Thyroid gland (tissue), 4 donors: ENCODE data around the gene SPATA7. TPM values are rescaled to one million over a fixed set of nuclear protein-coding genes. Genes with fewer than 3 reads are reported as not detected.

ENCODE experiments used
- DNase-seq, 2 donors: peaks; one replicate each; pipeline ENCODE4 v3.0.0-alpha.2; 2019
- H3K27ac ChIP-seq, 3 donors: fragments of 200-600 bp; sonication (generic); 1 replicate in 2 of 3; 2 replicates in 1 of 3; pipeline ENCODE4 v1.5.1; 2016 to 2019; ENCODE audit warnings: mild to moderate bottlenecking in 1 of 3, moderate library complexity in 1 of 3
- H3K27me3 ChIP-seq: fragments of 200-600 bp; sonication (generic); one replicate; pipeline ENCODE4 v1.5.1; 2019
- H3K36me3 ChIP-seq, 2 donors: fragments of 200-600 bp; sonication (generic); one replicate each; pipeline ENCODE4 v1.5.1; 2016 to 2019
- H3K4me1 ChIP-seq, 2 donors: fragments of 200-600 bp; sonication (generic); one replicate each; pipeline ENCODE4 v1.5.1; 2017 to 2019
- H3K4me3 ChIP-seq, 3 donors: fragments of 200-600 bp; sonication (generic); replicated peaks in 1 of 3; 1 replicate in 2 of 3; 2 replicates in 1 of 3; pipeline ENCODE4 v1.5.1; 2016; ENCODE audit warnings: mild to moderate bottlenecking in 1 of 3
- H3K9me3 ChIP-seq: fragments of 200-600 bp; sonication (generic); one replicate; pipeline ENCODE4 v1.5.1; 2017
- POLR2A ChIP-seq, 2 donors: fragments of 450-650 bp; IDR thresholded peaks; one replicate each; pipeline ENCODE4 v1.6.1; 2017; ENCODE audit warnings: antibody characterized with exemption in 2 of 2, mild to moderate bottlenecking in 2 of 2, moderate library complexity in 1 of 2
- WGBS, 2 donors: methylation state at CpG; one replicate each; pipeline ENCODE4 v1.1.5; 2017; 5-methylcytosine and 5-hydroxymethylcytosine counted together
- intact Hi-C: fragments of 100-400 bp; cut with DNase I; formaldehyde crosslinking; loops from one replicate; pipeline ENCODE4 v1.15.1; 2023
- total RNA-seq, 4 donors: library from RNA; depleted of rRNA; stranded (reverse); fragments of >200 nt; gene quantifications; one replicate each; pipeline ENCODE4 v1.2.3, GENCODE V29; 2016
- TF ChIP-seq, protein P1 (sequence below), 6 experiments: fragments of 200-600 bp in 3 of 6; fragments of 450-650 bp in 3 of 6; sonication (generic) in 3 of 6; IDR thresholded peaks; one replicate each; pipeline ENCODE4 v1.5.1; 2016 to 2019; ENCODE audit warnings: antibody characterized with exemption in 6 of 6, mild to moderate bottlenecking in 2 of 6, inconsistent platforms in 1 of 6, moderate library complexity in 1 of 6

Gene SPATA7
- total RNA-seq, 4 donors from 2014 or later, result 51.0 to 57.6 (median 52.2) TPM

DNA sequence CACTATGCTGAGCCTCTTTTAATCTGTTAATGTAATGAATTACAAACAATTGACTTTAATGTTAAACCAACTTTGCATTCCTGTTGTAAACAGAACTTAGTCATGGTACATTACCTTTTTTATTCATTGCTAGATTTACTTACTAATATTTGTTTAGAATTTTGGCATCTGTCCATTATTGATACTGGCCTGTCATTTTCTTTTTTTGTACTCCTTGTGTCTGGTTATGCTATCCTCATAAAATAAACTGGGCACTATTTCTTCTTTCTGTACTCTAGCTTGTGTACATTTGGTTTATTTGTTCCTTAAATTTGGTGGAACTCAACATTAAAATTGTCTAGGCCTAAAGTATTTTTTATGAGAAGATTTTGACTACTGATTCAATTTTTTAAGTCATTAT lies 32.1 kb downstream of the SPATA7 start:
- H3K4me1 ChIP-seq, result no peaks in the 10 kb centered on the region
- H3K27ac ChIP-seq, result no peak overlapping the region
- H3K4me3 ChIP-seq, result no peak overlapping the region
- TF ChIP-seq, protein P1, sequence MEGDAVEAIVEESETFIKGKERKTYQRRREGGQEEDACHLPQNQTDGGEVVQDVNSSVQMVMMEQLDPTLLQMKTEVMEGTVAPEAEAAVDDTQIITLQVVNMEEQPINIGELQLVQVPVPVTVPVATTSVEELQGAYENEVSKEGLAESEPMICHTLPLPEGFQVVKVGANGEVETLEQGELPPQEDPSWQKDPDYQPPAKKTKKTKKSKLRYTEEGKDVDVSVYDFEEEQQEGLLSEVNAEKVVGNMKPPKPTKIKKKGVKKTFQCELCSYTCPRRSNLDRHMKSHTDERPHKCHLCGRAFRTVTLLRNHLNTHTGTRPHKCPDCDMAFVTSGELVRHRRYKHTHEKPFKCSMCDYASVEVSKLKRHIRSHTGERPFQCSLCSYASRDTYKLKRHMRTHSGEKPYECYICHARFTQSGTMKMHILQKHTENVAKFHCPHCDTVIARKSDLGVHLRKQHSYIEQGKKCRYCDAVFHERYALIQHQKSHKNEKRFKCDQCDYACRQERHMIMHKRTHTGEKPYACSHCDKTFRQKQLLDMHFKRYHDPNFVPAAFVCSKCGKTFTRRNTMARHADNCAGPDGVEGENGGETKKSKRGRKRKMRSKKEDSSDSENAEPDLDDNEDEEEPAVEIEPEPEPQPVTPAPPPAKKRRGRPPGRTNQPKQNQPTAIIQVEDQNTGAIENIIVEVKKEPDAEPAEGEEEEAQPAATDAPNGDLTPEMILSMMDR (IDR thresholded peaks at IDR 0.05), result no peak
- TF ChIP-seq POLR2A (IDR thresholded peaks at IDR 0.05), result no peak
- DNase-seq, result no peak
- intact Hi-C loops, result no loop called here
- H3K36me3 ChIP-seq, result peaks cover 13 to 14% of the 10 kb centered on the region in 2 donors
- H3K27me3 ChIP-seq, result no peaks in the 10 kb centered on the region
- H3K9me3 ChIP-seq, result no peaks in the 10 kb centered on the region

DNA sequence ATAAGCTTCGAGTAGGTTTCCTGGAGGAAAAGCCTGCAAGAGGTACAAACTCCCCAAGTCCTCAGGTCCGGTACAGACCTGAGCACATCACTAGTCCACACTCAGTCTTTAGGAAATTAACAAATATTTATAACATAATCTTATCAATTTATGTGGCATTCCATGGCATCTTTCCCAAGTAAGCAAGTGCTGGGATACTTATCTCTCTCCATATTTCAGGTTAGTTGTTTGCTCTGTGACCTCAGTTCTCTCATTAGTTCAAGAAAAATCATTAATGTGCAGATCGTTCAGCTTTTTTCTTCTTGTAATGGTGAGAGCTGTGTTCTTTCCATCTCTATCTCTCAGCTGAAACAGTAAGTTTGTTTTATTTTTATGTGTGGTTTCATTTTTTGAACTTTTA lies 34.7 kb downstream of the SPATA7 start:
- 97% methylated on average over 3 of the region's 3 CpGs for WGBS, 2 donors
- DNase-seq, result no peak
- intact Hi-C loops, result no loop called here
- TF ChIP-seq, protein P1 (IDR thresholded peaks at IDR 0.05), result no peak
- TF ChIP-seq POLR2A (IDR thresholded peaks at IDR 0.05), result no peak
- Histone ChIP-seq H3K27ac (no peak overlapping the region), H3K4me3 (no peak overlapping the region), H3K4me1 (no peaks in the 10 kb centered on the region), H3K27me3 (no peaks in the 10 kb centered on the region), H3K9me3 (no peaks in the 10 kb centered on the region), H3K36me3 (peaks cover 13 to 14% of the 10 kb centered on the region in 2 donors)

DNA sequence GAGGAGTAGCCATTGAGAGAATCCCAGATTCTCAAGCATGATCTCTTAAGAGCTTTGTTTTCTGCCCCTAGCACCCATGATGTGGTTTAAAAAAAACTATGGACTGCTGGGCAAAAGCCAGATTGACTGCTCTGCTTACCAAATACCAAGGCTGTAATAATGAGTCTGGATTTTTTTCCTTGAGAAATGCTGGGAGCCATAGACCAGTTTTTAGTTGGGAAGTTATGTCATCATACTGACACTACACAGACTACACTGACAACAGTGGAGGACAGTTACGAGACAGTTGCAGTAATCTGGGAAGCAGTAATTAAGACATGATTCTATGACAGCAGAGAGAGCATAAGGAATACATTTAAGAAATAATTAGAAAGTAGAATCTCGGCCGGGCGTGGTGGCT lies 35.8 kb downstream of the SPATA7 start:
- H3K27me3 ChIP-seq, result no peaks in the 10 kb centered on the region
- DNase-seq, result no peak
- no peak overlapping the region for H3K4me3 ChIP-seq
- H3K9me3 ChIP-seq, result no peaks in the 10 kb centered on the region
- 93 to 98% methylated on average over 4 of the region's 4 CpGs for WGBS, 2 donors
- TF ChIP-seq, protein P1 (IDR thresholded peaks at IDR 0.05), result no peak
- TF ChIP-seq POLR2A (IDR thresholded peaks at IDR 0.05), result no peak
- H3K27ac ChIP-seq, result no peak overlapping the region
- H3K4me1 ChIP-seq, result no peaks in the 10 kb centered on the region
- intact Hi-C loops, result no loop called here
- peaks cover 8 to 14% of the 10 kb centered on the region in 2 donors for H3K36me3 ChIP-seq

DNA sequence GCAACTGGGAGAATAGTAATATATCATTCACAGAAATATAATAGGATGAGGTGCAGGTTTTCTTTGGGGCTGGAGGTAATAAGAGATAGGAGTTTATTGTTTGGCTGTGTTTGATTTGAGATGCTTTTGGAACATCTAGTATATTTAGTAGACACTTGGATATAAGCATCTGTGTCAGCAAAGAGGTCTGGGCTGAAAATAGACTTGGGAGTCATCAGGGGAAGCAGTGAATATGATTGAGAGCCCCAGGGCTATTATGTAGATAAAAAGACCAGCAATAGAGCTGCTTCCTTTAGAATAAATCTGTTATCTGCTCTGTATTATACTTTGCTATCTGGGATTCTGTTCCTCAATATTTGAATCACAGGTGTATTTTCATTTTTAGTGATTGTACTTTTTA lies 36.6 kb downstream of the SPATA7 start:
- intact Hi-C loops, result no loop called here
- Histone ChIP-seq H3K36me3 (peaks cover 8 to 14% of the 10 kb centered on the region in 2 donors), H3K27me3 (no peaks in the 10 kb centered on the region), H3K27ac (no peak overlapping the region), H3K4me3 (no peak overlapping the region), H3K9me3 (no peaks in the 10 kb centered on the region), H3K4me1 (peaks cover 0 to 1% of the 10 kb centered on the region in 2 donors)
- no peak for DNase-seq
- TF ChIP-seq, protein P1 (IDR thresholded peaks at IDR 0.05), result no peak
- no peak for TF ChIP-seq POLR2A (IDR thresholded peaks at IDR 0.05)

DNA sequence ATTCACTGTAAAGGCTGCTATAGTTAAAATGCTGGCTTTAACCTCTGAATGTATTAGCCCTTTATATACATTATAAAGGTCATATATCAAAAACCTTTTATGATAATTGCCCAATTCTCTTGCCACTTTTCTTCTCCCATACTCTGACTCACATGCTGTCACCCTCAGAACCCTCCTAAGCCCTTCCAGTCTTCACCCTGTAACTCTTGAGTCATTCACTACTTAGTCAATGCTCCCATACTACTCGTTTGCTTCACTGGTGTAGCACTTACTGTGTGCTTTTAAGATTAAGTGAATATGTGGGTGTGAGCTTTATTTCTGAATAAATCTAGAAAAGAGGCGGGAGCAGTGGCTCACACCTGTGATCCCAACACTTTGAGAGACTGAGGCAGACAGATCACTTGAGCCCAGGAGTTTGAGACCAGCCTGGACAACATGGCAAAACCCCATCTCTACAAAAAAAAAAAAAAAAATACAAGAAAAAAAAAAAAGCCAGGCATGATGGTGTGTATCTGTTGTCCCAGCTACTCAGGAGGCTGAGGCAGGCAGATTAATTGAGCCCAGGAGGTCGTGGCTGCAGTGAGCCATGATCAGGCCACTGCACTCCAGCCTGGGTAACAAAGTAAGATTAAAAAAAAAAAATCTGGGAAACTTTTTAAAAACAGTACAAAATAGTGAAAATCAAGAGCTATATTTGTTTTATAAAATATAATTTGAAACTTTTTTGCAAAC lies 37.6 kb downstream of the SPATA7 start:
- H3K4me3 ChIP-seq, result no peak overlapping the region
- peaks cover 0 to 4% of the 10 kb centered on the region in 2 donors for H3K4me1 ChIP-seq
- WGBS, 2 donors, result 77 to 88% methylated on average over 3 of the region's 3 CpGs
- intact Hi-C loops, result no loop called here
- no peak for DNase-seq
- H3K36me3 ChIP-seq, result peaks cover 0 to 8% of the 10 kb centered on the region in 2 donors
- H3K9me3 ChIP-seq, result no peaks in the 10 kb centered on the region
- no peak overlapping the region for H3K27ac ChIP-seq
- TF ChIP-seq POLR2A (IDR thresholded peaks at IDR 0.05), result no peak
- TF ChIP-seq, protein P1 (IDR thresholded peaks at IDR 0.05), result no peak
- no peaks in the 10 kb centered on the region for H3K27me3 ChIP-seq
